HUES64 (cell line): ENCODE results near the gene LRRC57.

Experiments
- H3K27ac ChIP-seq: 2 replicates; pipeline ENCODE4 v1.7.0; 2013; ENCODE audit warnings: low read depth, low read length, inconsistent platforms
- H3K27me3 ChIP-seq: 2 replicates; pipeline ENCODE4 v1.6.1; 2013; ENCODE audit warnings: mild to moderate bottlenecking, low read length; ENCODE audit not compliant: insufficient read depth
- H3K36me3 ChIP-seq: 2 replicates; pipeline ENCODE4 v1.6.1; 2013; ENCODE audit warnings: mild to moderate bottlenecking, low read length; ENCODE audit not compliant: insufficient read depth
- H3K4me1 ChIP-seq: 2 replicates; pipeline ENCODE4 v1.6.1; 2013; ENCODE audit warnings: mild to moderate bottlenecking, low read length, moderate library complexity; ENCODE audit not compliant: insufficient read depth
- H3K4me3 ChIP-seq: 2 replicates; pipeline ENCODE4 v1.5.1; 2013; ENCODE audit warnings: mild to moderate bottlenecking, low read length, moderate library complexity
- H3K9ac ChIP-seq: 2 replicates; pipeline ENCODE4 v1.6.1; 2013; ENCODE audit warnings: mild to moderate bottlenecking, low read depth, low read length
- H3K9me3 ChIP-seq: 2 replicates; pipeline ENCODE4 v1.6.1; 2013; ENCODE audit warnings: low read depth, low read length; ENCODE audit not compliant: insufficient read depth
- WGBS: fragments of 150-250, 120-280 bp; methylation state at CpG from one replicate; pipeline ENCODE4 v1.1.7; 2013; ENCODE audit warnings: missing lambda C conversion rate; 5-methylcytosine and 5-hydroxymethylcytosine counted together

The LRRC57 gene

GRCh38 chr15:42490291-42490670 is 58.3 kb downstream of the LRRC57 start:
- no peak overlapping the region; the same call in 1 of the 2 replicates for H3K27ac ChIP-seq

More at GRCh38 chr15:42490291-42490670, 58.3 kb downstream of the LRRC57 start:
- Histone ChIP-seq H3K27me3 (no peaks in the 10 kb centered on the region), H3K9ac (peak overlapping the region; percentile 91), H3K4me1 (peaks cover 3% of the 10 kb centered on the region; the same call in 1 of the 2 replicates), H3K4me3 (peak overlapping the region; percentile 70), H3K9me3 (no peaks in the 10 kb centered on the region), H3K36me3 (no peaks in the 10 kb centered on the region)
- 13% methylated on average over 8 of the region's 11 CpGs for WGBS
